SKM-1 (cell line): ENCODE results near the gene PSMF1.
A peak's percentile ranks its signal among the peaks of the same experiment; 100 is the strongest.

Source experiments
- DNase-seq: peaks from one replicate; lab custom pipeline; 2025; ENCODE audit not compliant: unreplicated experiment; lab: John Stamatoyannopoulos, UW

PSMF1 gene

DNA sequence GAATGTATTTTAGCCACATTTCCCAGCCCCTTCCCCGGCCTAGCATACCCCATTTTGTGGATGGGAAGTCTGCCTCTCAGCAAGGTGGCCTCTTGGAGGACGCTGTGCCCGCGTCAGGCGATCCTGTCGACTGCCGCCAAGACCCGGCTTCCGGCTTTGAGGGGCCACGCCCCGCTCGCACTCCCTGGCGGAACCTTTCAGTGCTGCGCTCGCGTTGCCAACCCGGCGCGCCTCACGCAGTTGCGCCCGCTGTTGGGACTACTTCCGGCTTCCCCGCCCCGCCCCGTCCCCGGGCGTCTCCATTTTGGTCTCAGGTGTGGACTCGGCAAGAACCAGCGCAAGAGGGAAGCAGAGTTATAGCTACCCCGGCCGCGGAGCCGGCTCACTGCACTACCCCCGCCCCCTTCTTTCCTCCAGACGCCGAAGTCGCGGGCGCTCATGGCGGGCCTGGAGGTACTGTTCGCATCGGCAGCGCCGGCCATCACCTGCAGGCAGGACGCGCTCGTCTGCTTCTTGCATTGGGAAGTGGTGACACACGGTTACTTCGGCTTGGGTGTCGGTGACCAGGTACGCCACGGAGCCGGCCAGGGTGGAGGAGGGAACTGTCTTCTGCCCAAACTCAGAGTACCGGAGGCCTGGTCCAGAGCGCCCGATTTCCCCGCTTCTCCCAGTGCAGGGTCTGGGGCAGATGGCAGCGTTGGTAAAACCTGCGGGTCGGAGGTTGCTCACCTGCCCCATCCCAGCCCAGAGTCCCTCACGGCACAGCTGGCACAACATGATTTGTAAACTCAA is at the start of gene PSMF1:
Gene PSMF1 (plus strand): TSS at position 267 of the 792 bp plus-strand sequence. CDS start 172 bp downstream, at position 439.
- DNase-seq = peak; percentile 44

- no peak for DNase-seq
Observed at GRCh38 chr20:1072258-1072657, 46.1 kb upstream of the PSMF1 start.

GRCh38 chr20:1075616-1076015 is 42.8 kb upstream of the PSMF1 start:
- DNase-seq = no peak

GRCh38 chr20:1081891-1082290 is 36.5 kb upstream of the PSMF1 start:
- peak; percentile 30 for DNase-seq

DNA sequence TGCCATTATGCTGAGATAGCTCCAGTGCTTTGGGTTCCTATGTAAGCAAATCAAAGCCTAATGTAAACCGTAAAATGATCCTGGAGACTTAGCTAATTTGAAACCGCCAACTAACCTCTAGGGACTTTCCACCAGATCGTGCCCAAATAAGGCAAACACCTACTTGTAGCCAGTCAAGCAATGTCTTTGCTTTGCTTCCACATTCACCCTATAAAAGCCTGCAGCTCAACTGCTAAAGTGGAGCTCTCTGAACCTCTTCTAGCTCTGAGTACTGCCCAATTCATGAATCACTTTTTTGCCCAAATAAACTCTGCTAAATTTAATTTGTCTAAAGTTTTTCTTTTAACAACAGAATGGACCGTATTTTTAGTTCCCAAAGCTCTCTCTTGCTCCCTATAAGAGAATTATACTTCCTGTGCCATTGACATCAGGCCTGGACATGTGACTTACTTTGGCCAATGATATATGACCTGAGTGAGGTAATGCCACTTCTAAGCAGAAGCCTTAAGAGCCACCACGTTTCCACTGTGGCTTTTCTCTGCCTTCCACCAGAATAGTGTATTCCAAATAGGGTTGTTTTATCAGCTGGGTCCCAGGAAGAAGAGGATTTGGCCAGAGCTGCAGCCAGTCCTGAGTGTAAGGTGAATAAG is 34.8 kb upstream of the PSMF1 start:
- DNase-seq = no peak

- no peak for DNase-seq
Observed at GRCh38 chr20:1085492-1086276, 32.7 kb upstream of the PSMF1 start.

DNA sequence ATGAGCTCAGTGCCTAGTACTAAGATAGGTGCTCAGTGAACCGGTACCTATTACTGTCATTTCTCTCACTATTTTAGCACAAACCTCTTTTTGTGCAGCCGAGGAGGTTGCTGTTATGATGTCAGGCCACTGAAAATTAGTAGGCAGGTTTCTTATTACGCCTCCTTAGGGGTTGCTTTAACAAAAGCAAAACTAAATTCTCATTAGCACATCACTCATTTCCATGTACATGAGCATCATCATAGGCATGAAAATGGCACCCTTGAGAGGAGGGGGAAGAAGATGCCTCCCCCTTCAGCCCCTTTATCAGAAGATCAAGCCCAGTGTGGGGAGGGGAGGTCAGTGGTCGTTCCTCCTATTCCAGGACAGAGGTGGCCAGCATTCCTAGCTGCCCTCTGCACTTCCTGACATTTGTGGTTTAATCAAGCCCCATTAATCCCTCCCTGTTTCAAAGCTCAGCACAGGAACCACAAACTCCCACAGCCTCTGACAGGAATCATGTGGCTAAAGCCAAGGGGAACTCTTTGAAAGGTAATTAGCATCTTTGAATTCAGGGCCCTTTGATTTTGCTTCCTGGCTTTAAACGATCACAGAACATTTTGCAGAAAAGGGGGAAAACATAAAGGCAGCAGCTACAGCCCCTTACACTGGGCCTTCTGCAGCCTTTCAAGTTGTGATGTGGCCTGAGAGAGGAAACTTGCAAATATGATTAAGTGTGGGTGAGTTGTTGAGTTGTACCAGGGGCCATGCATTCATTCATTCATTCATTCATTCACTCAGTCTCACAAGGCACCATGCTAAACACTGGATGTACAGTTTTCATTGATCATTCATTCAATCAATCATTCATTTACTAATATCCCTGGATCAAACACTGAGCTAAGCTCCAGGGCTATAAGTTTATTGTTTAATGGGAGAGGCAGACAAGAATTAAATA is 31.9 kb upstream of the PSMF1 start:
- no peak for DNase-seq

GRCh38 chr20:1087311-1087905 is 31.0 kb upstream of the PSMF1 start:
- DNase-seq = no peak

DNA sequence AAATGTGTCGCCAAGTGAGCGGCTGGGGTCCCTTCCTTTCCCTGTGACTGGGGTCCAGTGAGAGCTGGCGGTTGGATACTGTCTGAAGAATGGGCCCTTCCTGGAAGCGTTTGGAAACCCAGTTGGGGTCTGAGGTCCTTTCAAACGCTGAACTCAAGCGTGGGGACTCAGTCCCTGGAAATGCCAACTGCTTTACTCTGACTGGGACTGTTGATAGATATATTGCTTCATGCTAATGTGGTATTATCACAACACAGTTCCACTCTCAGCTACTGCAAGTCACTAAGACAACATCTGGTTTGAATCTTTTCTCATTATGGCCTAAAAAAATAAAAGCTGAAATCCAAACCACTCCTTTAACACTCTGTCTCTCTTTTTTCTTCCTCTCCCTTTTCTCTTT is 23.7 kb upstream of the PSMF1 start:
- no peak for DNase-seq

- no peak for DNase-seq
Observed at GRCh38 chr20:1101533-1101932, 16.9 kb upstream of the PSMF1 start.

DNA sequence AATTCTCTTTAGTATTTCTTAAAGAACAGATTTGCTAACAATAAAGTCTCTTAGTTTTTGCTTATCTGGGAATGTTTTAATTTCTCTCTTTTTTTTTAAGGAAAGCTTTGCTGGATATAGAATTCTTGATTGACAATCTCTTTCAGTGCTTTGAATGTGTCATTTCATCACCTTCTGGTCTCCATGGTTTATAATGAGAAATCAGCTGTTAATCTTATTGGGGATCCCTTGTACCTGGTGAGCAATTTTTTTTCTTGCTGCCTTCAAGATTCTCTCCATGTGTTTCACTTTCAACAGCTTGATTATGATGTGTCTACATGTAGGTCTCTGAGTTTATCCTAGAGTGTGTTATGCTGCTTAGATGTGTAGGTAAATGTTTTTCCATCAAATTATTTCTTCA is 16.4 kb upstream of the PSMF1 start:
- DNase-seq = no peak

- no peak for DNase-seq
Observed at GRCh38 chr20:1103751-1104150, 14.7 kb upstream of the PSMF1 start.

DNA sequence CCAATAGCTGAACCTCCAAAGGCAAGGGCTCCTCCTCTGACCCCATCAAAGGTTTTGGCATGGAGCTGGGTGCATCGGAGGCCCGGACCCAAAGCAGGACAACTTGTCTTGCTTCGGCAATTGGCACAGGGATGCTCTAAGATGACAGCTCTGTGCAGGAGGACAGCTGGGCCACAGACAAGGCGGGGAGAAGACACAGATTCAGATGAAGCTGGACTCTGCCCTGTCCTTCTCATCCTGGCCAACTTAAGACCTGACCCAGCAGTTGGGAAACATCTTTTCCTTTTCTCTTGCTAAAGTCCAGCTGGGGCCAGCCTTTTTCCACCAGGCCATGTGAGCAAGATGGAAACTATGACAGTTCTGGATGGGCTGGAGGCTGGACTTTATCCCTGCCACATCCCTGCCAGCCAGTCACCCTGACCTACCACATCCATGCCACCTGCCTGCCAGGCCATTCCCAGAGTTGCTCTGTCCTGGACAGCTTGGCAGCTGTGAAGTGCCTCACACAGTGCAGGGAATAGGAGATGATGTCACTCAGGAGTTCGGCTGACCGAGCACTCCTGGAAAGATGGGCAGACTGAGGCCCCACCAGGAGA is 12.7 kb upstream of the PSMF1 start:
- DNase-seq = no peak

- DNase-seq = no peak
Observed at GRCh38 chr20:1107176-1107575, 11.2 kb upstream of the PSMF1 start.

GRCh38 chr20:1108437-1108920 is 9.9 kb upstream of the PSMF1 start:
- no peak for DNase-seq

DNA sequence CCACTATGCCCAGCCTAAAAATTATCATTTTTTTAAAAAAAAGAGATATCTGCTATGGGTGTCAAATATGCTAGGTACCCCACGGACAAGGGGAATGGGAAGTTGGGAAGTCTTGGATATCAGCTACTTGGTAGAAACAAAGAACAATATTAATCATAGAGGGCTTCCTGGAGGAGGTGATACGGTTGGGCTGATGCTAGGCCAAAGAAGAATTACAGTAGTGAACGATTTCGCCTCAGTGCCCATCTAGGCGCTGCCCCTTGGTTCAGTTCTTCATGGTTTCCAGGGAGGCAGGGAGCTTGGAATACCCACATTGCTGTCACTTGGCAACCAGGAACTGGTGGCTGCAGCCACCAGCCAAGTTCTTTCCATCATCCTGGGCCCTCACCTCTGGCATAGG is 5.5 kb upstream of the PSMF1 start:
- no peak for DNase-seq

GRCh38 chr20:1118004-1118335 is 432 bp upstream of the PSMF1 start:
- no peak for DNase-seq

DNA sequence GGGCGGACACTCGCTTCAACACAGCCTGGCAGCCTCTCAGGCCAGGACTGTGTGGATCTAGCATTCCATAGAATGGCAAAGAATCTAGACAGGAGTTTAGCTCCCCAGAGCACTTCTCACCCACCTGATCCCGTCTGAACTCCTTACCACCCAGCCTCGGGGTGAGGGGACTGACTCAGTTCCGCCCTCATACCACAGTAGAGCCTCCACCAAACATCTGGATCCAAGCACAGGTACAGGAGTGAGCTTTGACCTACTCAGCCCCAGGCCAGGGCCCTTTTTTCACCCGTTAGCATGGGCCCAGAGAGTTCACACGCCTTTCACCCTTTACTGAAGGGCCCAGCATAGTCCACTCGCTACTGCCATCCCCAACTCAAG is 715 bp downstream of the PSMF1 start:
- no peak for DNase-seq

- no peak for DNase-seq
Observed at GRCh38 chr20:1119524-1119923, 1.1 kb downstream of the PSMF1 start.

GRCh38 chr20:1121429-1121828 is 3.0 kb downstream of the PSMF1 start:
- DNase-seq = no peak
